Endothelial cell of umbilical vein (primary cell): Measurements from ENCODE around the gene ZFP57. TPM values are rescaled to one million over a fixed set of nuclear protein-coding genes. Genes with fewer than 3 reads are reported as not detected.

ENCODE experiments used
- BruUV-seq: library from RNA; stranded (reverse); fragments of 400-500 nt; replicated peaks from 2 replicates; lab custom pipeline; 2021; lab: Mats Ljungman, UMichigan
- CTCF ChIA-PET: fragments of 300-600, 350-600 bp; sonication (Branson Sonifier 250); formaldehyde crosslinking; loops from one replicate; lab custom pipeline; 2021; ENCODE audit warnings: antibody characterized with exemption, inconsistent platforms; lab: Charles Lee
- POLR2A ChIA-PET: fragments of 300-600, 350-600 bp; sonication (Branson Sonifier 250); formaldehyde crosslinking; loops from one replicate; lab custom pipeline; 2021; ENCODE audit warnings: antibody characterized with exemption, inconsistent platforms; lab: Charles Lee
- DNase-seq: peaks from one replicate; pipeline ENCODE4 v3.0.0-alpha.2; 2011; ENCODE audit warnings: low read depth, low spot score
- FAIRE-seq: peaks from 2 replicates; lab custom pipeline; 2011; peaks lifted over from hg19 to GRCh38; lab: Jason Lieb, UNC
- H2AFZ ChIP-seq: 2 replicates; pipeline ENCODE4 v1.6.0; 2012; ENCODE audit warnings: low read depth, low read length, control low read depth, inconsistent platforms
- H3K27ac ChIP-seq: 2 replicates; pipeline ENCODE4 v1.5.1; 2011; ENCODE audit warnings: low read depth, mild to moderate bottlenecking, control low read depth, low read length, moderate library complexity; ENCODE audit not compliant: insufficient read depth
- H3K27me3 ChIP-seq, 2 experiments: 2 replicates each; pipeline versions ENCODE4 v1.6.0 to v1.6.1; 2011; ENCODE audit warnings: low read length in 2 of 2, mixed read lengths in 1 of 2; ENCODE audit not compliant: control insufficient read depth in 2 of 2, insufficient read depth in 2 of 2
- H3K36me3 ChIP-seq, 2 experiments: 2 replicates in 1 of 2; 3 replicates in 1 of 2; pipeline ENCODE4 v1.5.1; 2011; ENCODE audit warnings: low read length in 2 of 2, mild to moderate bottlenecking in 1 of 2, moderate library complexity in 1 of 2; ENCODE audit not compliant: control insufficient read depth in 2 of 2, insufficient read depth in 2 of 2; ENCODE audit errors: extremely low read depth in 1 of 2
- H3K4me1 ChIP-seq: 3 replicates; pipeline ENCODE4 v1.5.1; 2011; ENCODE audit warnings: mild to moderate bottlenecking, low read length; ENCODE audit not compliant: control insufficient read depth, insufficient read depth; ENCODE audit errors: extremely low read depth
- H3K4me2 ChIP-seq: 2 replicates; pipeline ENCODE4 v1.6.1; 2011; ENCODE audit warnings: low read length, control low read depth, mixed read lengths; ENCODE audit not compliant: insufficient read depth
- H3K4me3 ChIP-seq, 3 experiments: fragments of 200-600 bp in 1 of 3; sonication (generic), shearing (Covaris generic) in 1 of 3; replicated peaks in 1 of 3; 2 replicates each; pipeline ENCODE4 v1.5.1; 2011 to 2016; ENCODE audit warnings: control low read depth in 3 of 3, low read length in 3 of 3, mild to moderate bottlenecking in 2 of 3, inconsistent platforms in 1 of 3, low read depth in 1 of 3, moderate library complexity in 1 of 3; ENCODE audit not compliant: insufficient read depth in 1 of 3
- H3K79me2 ChIP-seq: 2 replicates; pipeline ENCODE4 v1.6.0; 2012; ENCODE audit warnings: low read length, inconsistent platforms; ENCODE audit not compliant: control insufficient read depth, insufficient read depth
- H3K9ac ChIP-seq: replicated peaks from 2 replicates; pipeline ENCODE3; 2011; ENCODE audit warnings: low read length, control low read depth; ENCODE audit not compliant: insufficient read depth; ENCODE audit errors: extremely low read depth
- H3K9me1 ChIP-seq: replicated peaks from 3 replicates; pipeline ENCODE4 v1.6.0; 2011; ENCODE audit warnings: mild to moderate bottlenecking, low read length; ENCODE audit not compliant: control insufficient read depth, insufficient read depth; ENCODE audit errors: extremely low read depth
- H3K9me3 ChIP-seq: replicated peaks from 2 replicates; pipeline ENCODE4 v1.5.1; 2012; ENCODE audit warnings: low read length, inconsistent platforms; ENCODE audit not compliant: control insufficient read depth, insufficient read depth
- H4K20me1 ChIP-seq: replicated peaks from 2 replicates; pipeline ENCODE3; 2011; ENCODE audit warnings: mild to moderate bottlenecking, low read length; ENCODE audit not compliant: control insufficient read depth, insufficient read depth; ENCODE audit errors: extremely low read depth
- EZH2 ChIP-seq: IDR thresholded peaks from 2 replicates; pipeline ENCODE4 v1.6.1; 2012; ENCODE audit warnings: borderline replicate concordance, low read depth, mild to moderate bottlenecking, moderate library complexity, low read length, inconsistent platforms; ENCODE audit not compliant: severe bottlenecking
- FOS ChIP-seq: IDR thresholded peaks from 2 replicates; pipeline ENCODE4 v1.6.1; 2011; ENCODE audit warnings: mild to moderate bottlenecking, low read length, moderate library complexity, borderline replicate concordance; ENCODE audit not compliant: insufficient read depth
- GATA2 ChIP-seq: IDR thresholded peaks from 2 replicates; pipeline ENCODE4 v1.7.0; 2011; ENCODE audit warnings: low read depth, mild to moderate bottlenecking, moderate library complexity, mixed read lengths, low read length; ENCODE audit not compliant: insufficient read length, insufficient read depth
- JUN ChIP-seq: IDR thresholded peaks from 2 replicates; pipeline ENCODE4 v1.6.1; 2011; ENCODE audit warnings: borderline replicate concordance, low read depth; ENCODE audit not compliant: insufficient read length, insufficient read depth
- MYC ChIP-seq: IDR thresholded peaks from one replicate; pipeline ENCODE4 v1.6.1; 2011; ENCODE audit warnings: mild to moderate bottlenecking, low read depth, low read length
- POLR2A ChIP-seq: IDR thresholded peaks from 2 replicates; pipeline ENCODE4 v1.6.1; 2012; ENCODE audit warnings: low read depth, mild to moderate bottlenecking, control low read depth, low read length
- POLR2AphosphoS5 ChIP-seq: IDR thresholded peaks from 2 replicates; pipeline ENCODE4 v1.6.1; 2012; ENCODE audit warnings: low read depth, mild to moderate bottlenecking, control low read depth, low read length, moderate library complexity; ENCODE audit not compliant: insufficient read depth
- dilution Hi-C: fragments of 300-500 bp; cut with MboI; formaldehyde crosslinking; loops from one replicate; pipeline ENCODE4 v1.15.0; 2019; ENCODE audit warnings: low sequenced_read_pairs; ENCODE audit not compliant: extremely low pct_ligation_motif_present
- intact Hi-C: fragments of 100-400 bp; cut with micrococcal nuclease; formaldehyde crosslinking; loops from one replicate; pipeline ENCODE4 v1.10.0; 2022
- polyA plus RNA-seq, 4 experiments: library from polyadenylated mRNA; depleted of rRNA in 3 of 4; stranded (reverse) in 3 of 4; unstranded in 1 of 4; fragments of >200 nt; gene quantifications; 2 replicates each; pipeline versions ENCODE4 v1.2.1 to v1.2.3, GENCODE V29; 2011 to 2012; ENCODE audit warnings: missing spikeins in 1 of 4
- total RNA-seq: library from RNA; stranded (reverse); gene quantifications from 2 replicates; pipeline ENCODE4 v1.2.3, GENCODE V29; 2021
- TF ChIP-seq, protein P1 (sequence below): IDR thresholded peaks from 2 replicates; pipeline ENCODE4 v1.6.1; 2011; ENCODE audit not compliant: insufficient read depth, insufficient read length
- TF ChIP-seq, protein P2 (sequence below), 2 donors: IDR thresholded peaks; 1 replicate in 1 of 2; 2 replicates in 1 of 2; pipeline ENCODE4 v1.5.1; 2011; ENCODE audit warnings: low read length in 2 of 2, mild to moderate bottlenecking in 2 of 2, moderate library complexity in 2 of 2, control low read depth in 1 of 2, inconsistent platforms in 1 of 2, low read depth in 1 of 2; ENCODE audit not compliant: insufficient read depth in 1 of 2; ENCODE audit errors: extremely low read depth in 1 of 2

ZFP57 gene
- total and polyA plus RNA-seq, 2 donors (not counting 3 experiments of a cell fraction or from before 2014, with no cell fraction given) = 0.07 TPM; not detected in 1

- DNase-seq (no peak), FAIRE-seq (no peak)
- no peak overlapping the region for H3K4me2 ChIP-seq
- H3K4me3 ChIP-seq = no peak overlapping the region
- BruUV-seq = no TSS peak
- ChIA-PET POLR2A (no interaction called here), CTCF (interaction anchor here (5.0 kb wide), 1 partner anchor 28 kb away, joined by 19 read pairs; no protein-coding TSS in a partner anchor)
- intact Hi-C loops (no loop called here), dilution Hi-C loops (no loop called here)
- peaks cover 0 to 8% of the 10 kb centered on the region in 2 experiments for H3K27me3 ChIP-seq
- no peaks in the 10 kb centered on the region for H3K36me3 ChIP-seq
- no peak overlapping the region for H3K9ac ChIP-seq
- no peak overlapping the region for H2AFZ ChIP-seq
- TF ChIP-seq JUN (no peak), EZH2 (no peak), MYC (no peak), GATA2 (no peak), FOS (no peak), POLR2AphosphoS5 (no peak)
- TF ChIP-seq, protein P1, sequence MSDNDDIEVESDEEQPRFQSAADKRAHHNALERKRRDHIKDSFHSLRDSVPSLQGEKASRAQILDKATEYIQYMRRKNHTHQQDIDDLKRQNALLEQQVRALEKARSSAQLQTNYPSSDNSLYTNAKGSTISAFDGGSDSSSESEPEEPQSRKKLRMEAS = no peak
- no peaks in the 10 kb centered on the region for H3K9me1 ChIP-seq
- no peak overlapping the region for H3K27ac ChIP-seq
- no peaks in the 10 kb centered on the region for H4K20me1 ChIP-seq
- H3K4me1 ChIP-seq = no peaks in the 10 kb centered on the region
- no peaks in the 10 kb centered on the region for H3K9me3 ChIP-seq
- no peaks in the 10 kb centered on the region for H3K79me2 ChIP-seq
Measured at GRCh38 chr6:29681811-29682210, 859 bp upstream of the ZFP57 start.

- FAIRE-seq = no peak
- Histone ChIP-seq H3K36me3 (no peaks in the 10 kb centered on the region), H3K4me2 (no peak overlapping the region), H3K27me3 (peaks cover 0 to 5% of the 10 kb centered on the region in 2 experiments), H3K9me3 (no peaks in the 10 kb centered on the region), H4K20me1 (no peaks in the 10 kb centered on the region), H3K4me3 (no peak overlapping the region), H3K79me2 (no peaks in the 10 kb centered on the region), H3K9ac (no peak overlapping the region), H3K27ac (no peak overlapping the region), H3K9me1 (no peaks in the 10 kb centered on the region), H3K4me1 (no peaks in the 10 kb centered on the region), H2AFZ (no peak overlapping the region)
- ChIA-PET CTCF (no interaction called here), POLR2A (no interaction called here)
- TF ChIP-seq EZH2 (no peak), POLR2AphosphoS5 (no peak), MYC (no peak), GATA2 (no peak), FOS (no peak), POLR2A (no peak), JUN (no peak)
- TF ChIP-seq, protein P1 = no peak
- TF ChIP-seq, protein P2, sequence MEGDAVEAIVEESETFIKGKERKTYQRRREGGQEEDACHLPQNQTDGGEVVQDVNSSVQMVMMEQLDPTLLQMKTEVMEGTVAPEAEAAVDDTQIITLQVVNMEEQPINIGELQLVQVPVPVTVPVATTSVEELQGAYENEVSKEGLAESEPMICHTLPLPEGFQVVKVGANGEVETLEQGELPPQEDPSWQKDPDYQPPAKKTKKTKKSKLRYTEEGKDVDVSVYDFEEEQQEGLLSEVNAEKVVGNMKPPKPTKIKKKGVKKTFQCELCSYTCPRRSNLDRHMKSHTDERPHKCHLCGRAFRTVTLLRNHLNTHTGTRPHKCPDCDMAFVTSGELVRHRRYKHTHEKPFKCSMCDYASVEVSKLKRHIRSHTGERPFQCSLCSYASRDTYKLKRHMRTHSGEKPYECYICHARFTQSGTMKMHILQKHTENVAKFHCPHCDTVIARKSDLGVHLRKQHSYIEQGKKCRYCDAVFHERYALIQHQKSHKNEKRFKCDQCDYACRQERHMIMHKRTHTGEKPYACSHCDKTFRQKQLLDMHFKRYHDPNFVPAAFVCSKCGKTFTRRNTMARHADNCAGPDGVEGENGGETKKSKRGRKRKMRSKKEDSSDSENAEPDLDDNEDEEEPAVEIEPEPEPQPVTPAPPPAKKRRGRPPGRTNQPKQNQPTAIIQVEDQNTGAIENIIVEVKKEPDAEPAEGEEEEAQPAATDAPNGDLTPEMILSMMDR (IDR thresholded peaks at IDR 0.05; ENCODE audit: extremely low read depth in 1 of 2, insufficient read depth in 1 of 2, low read depth in 1 of 2, low read length in 2 of 2) = no peak
- DNase-seq = no peak
- no TSS peak for BruUV-seq
- intact Hi-C loops = no loop called here
- dilution Hi-C loops = no loop called here
Measured at GRCh38 chr6:29680416-29680815, 536 bp downstream of the ZFP57 start.
